Kidney (tissue), 14 donors: ENCODE data around the gene MDN1. TPM values are rescaled to one million over a fixed set of nuclear protein-coding genes. Genes with fewer than 3 reads are reported as not detected.

ENCODE experiments used
- DNase-seq, 5 donors: peaks; one replicate each; pipeline ENCODE4 v3.0.0-alpha.2; 2013 to 2020
- FAIRE-seq: peaks from 2 replicates; lab custom pipeline; 2012; peaks lifted over from hg19 to GRCh38; lab: Jason Lieb, UNC
- H3K27ac ChIP-seq, 2 donors: one replicate each; pipeline ENCODE4 v1.7.0; 2013; ENCODE audit warnings: low read depth in 2 of 2, low read length in 2 of 2, inconsistent platforms in 1 of 2
- H3K27me3 ChIP-seq: one replicate; pipeline ENCODE4 v1.7.1; 2013; ENCODE audit warnings: low read length, inconsistent platforms; ENCODE audit not compliant: control insufficient read depth, insufficient read depth
- H3K36me3 ChIP-seq, 3 donors: one replicate each; pipeline versions ENCODE4 v1.7.0 to v1.7.1; 2013; ENCODE audit warnings: low read length in 3 of 3, control low read depth in 1 of 3, inconsistent platforms in 1 of 3; ENCODE audit not compliant: insufficient read depth in 3 of 3, control insufficient read depth in 2 of 3
- H3K4me1 ChIP-seq, 3 donors: one replicate each; pipeline versions ENCODE4 v1.7.0 to v1.7.1; 2013; ENCODE audit warnings: low read length in 3 of 3, inconsistent platforms in 1 of 3, low read depth in 1 of 3; ENCODE audit not compliant: control insufficient read depth in 2 of 3, insufficient read depth in 2 of 3
- H3K4me3 ChIP-seq, 3 donors: one replicate each; pipeline versions ENCODE4 v1.7.0 to v1.8.1; 2013; ENCODE audit warnings: low read length in 3 of 3, control low read depth in 1 of 3, inconsistent platforms in 1 of 3
- H3K9ac ChIP-seq, 3 donors: one replicate each; pipeline versions ENCODE4 v1.7.0 to v1.7.1; 2013; ENCODE audit warnings: low read length in 3 of 3, control low read depth in 1 of 3, inconsistent platforms in 1 of 3
- H3K9me3 ChIP-seq, 3 donors: one replicate each; pipeline versions ENCODE4 v1.7.0 to v1.7.1; 2013; ENCODE audit warnings: low read length in 3 of 3, control low read depth in 1 of 3, inconsistent platforms in 1 of 3; ENCODE audit not compliant: control insufficient read depth in 2 of 3, insufficient read depth in 1 of 3
- CTCF ChIP-seq: IDR thresholded peaks from 3 replicates; pipeline ENCODE4 v1.5.1; 2012; ENCODE audit warnings: mild to moderate bottlenecking, moderate library complexity, borderline replicate concordance; ENCODE audit not compliant: insufficient read depth; ENCODE audit errors: extremely low read depth
- intact Hi-C: fragments of 100-400 bp; cut with DNase I; formaldehyde crosslinking; loops from one replicate; pipeline ENCODE4 v1.11.1; 2022
- polyA plus RNA-seq: library from polyadenylated mRNA; stranded (reverse); fragments of 350-450 nt; fragmentation: Illumina TruSeq; extraction: RNeasy Lipid Tissue Mini Kit (QIAGEN cat#74804); gene quantifications from one replicate; pipeline ENCODE4 v1.2.3, GENCODE V29; 2014; ENCODE audit warnings: low read depth, low replicate concordance; ENCODE audit not compliant: insufficient read depth
- total RNA-seq: library from RNA; stranded (reverse); fragmentation: NEBNext Ultra II Directional; extraction: Animal tissue kit (Norgen Biotek cat#: 25700); gene quantifications from one replicate; pipeline ENCODE4 v1.2.1, GENCODE V29; 2021
- donor health status: control.
- donor health status: control.
- donor health status: control.
- donor health status: control.
- donor health status: control.
- donor health status: DM: yes; HTN: yes; CAD: no.
- donor health status: Normal renal cell carcinoma (clear cell type).

MDN1 gene
- total and polyA plus RNA-seq, 2 donors from 2014 or later: 19.4 to 34.9 TPM

- H3K27me3 ChIP-seq: no peaks in the 10 kb centered on the region
- FAIRE-seq (no peak), DNase-seq (no peak)
- H3K9me3 ChIP-seq: no peaks in the 10 kb centered on the region
- no peak overlapping the region for H3K4me3 ChIP-seq
- H3K36me3 ChIP-seq: peaks cover 5 to 52% (median 44%) of the 10 kb centered on the region in 3 donors
- no peak for TF ChIP-seq CTCF
- H3K4me1 ChIP-seq: no peaks in the 10 kb centered on the region
- intact Hi-C loops: no loop called here
- no peak overlapping the region for H3K9ac ChIP-seq
- no peak overlapping the region for H3K27ac ChIP-seq
These were observed 139.0 kb downstream of the MDN1 start for GRCh38 chr6:89680551-89680950.

- Histone ChIP-seq H3K4me3 (no peak overlapping the region), H3K27ac (no peak overlapping the region), H3K36me3 (peaks cover 4 to 52% (median 44%) of the 10 kb centered on the region in 3 donors), H3K9ac (no peak overlapping the region), H3K9me3 (no peaks in the 10 kb centered on the region), H3K27me3 (no peaks in the 10 kb centered on the region), H3K4me1 (no peaks in the 10 kb centered on the region)
- no peak for FAIRE-seq
- intact Hi-C loops: no loop called here
- no peak for TF ChIP-seq CTCF
- DNase-seq: no peak
These were observed 139.4 kb downstream of the MDN1 start for GRCh38 chr6:89680150-89680549.

GRCh38 chr6:89679215-89680120, 140.1 kb downstream of the MDN1 start:
- H3K27ac ChIP-seq: no peak overlapping the region
- no peak overlapping the region for H3K4me3 ChIP-seq
- no peak for TF ChIP-seq CTCF
- intact Hi-C loops: no loop called here
- H3K4me1 ChIP-seq: no peaks in the 10 kb centered on the region
- DNase-seq: no peak
- H3K27me3 ChIP-seq: no peaks in the 10 kb centered on the region
- no peak for FAIRE-seq
- no peaks in the 10 kb centered on the region for H3K9me3 ChIP-seq
- no peak overlapping the region for H3K9ac ChIP-seq
- H3K36me3 ChIP-seq: peaks cover 2 to 59% (median 46%) of the 10 kb centered on the region in 3 donors
